Measurements from ENCODE around the gene IL13RA1. TPM values are rescaled to one million over a fixed set of nuclear protein-coding genes. Genes with fewer than 3 reads are reported as not detected.

Gene IL13RA1
- total and polyA plus RNA-seq, 8 donors: 9.2 to 46.8 (median 19.2) TPM

- Histone ChIP-seq H3K27me3 (no peaks in the 10 kb centered on the region), H3K9me3 (no peaks in the 10 kb centered on the region), H3K4me3 (no peak overlapping the region), H3K27ac (no peak overlapping the region), H3K36me3 (no peaks in the 10 kb centered on the region), H3K4me1 (no peaks in the 10 kb centered on the region)
- no peak for DNase-seq
- no peak for TF ChIP-seq CTCF (IDR thresholded peaks at IDR 0.05)
- intact Hi-C loops (cut with DNase I): no loop called here
- ATAC-seq: no peak
- 75 to 95% methylated on average over 9 of the region's 9 CpGs for whole genome bisulfite sequencing, 2 donors
- FAIRE-seq: no peak
Measured at GRCh38 chrX:118751950-118752783, 24.8 kb downstream of the IL13RA1 start.

GRCh38 chrX:118755633-118756032 is 28.2 kb downstream of the IL13RA1 start:
- WGBS, 2 donors: 62 to 81% methylated on average over 4 of the region's 4 CpGs
- H3K27ac ChIP-seq: no peak overlapping the region

GRCh38 chrX:118756101-118756500 is 28.7 kb downstream of the IL13RA1 start:
- no peak for TF ChIP-seq CTCF (IDR thresholded peaks at IDR 0.05)
- no peaks in the 10 kb centered on the region for H3K36me3 ChIP-seq
- no peak for FAIRE-seq
- no peak for DNase-seq
- 71 to 89% methylated on average over 2 of the region's 2 CpGs for whole genome bisulfite sequencing, 2 donors
- ATAC-seq: peak in 1 of 4 donors; percentile 42
- H3K4me3 ChIP-seq: no peak overlapping the region
- no peak overlapping the region for H3K27ac ChIP-seq
- no peaks in the 10 kb centered on the region for H3K27me3 ChIP-seq
- intact Hi-C loops (cut with DNase I): no loop called here
- H3K4me1 ChIP-seq: no peaks in the 10 kb centered on the region
- H3K9me3 ChIP-seq: no peaks in the 10 kb centered on the region

More at GRCh38 chrX:118755633-118756032, 28.2 kb downstream of the IL13RA1 start:
- DNase-seq (no peak), FAIRE-seq (no peak), ATAC-seq (no peak)
- no peak overlapping the region for H3K4me3 ChIP-seq
- H3K27me3 ChIP-seq: no peaks in the 10 kb centered on the region
- intact Hi-C loops (cut with DNase I): no loop called here
- no peak for TF ChIP-seq CTCF (IDR thresholded peaks at IDR 0.05)
- H3K9me3 ChIP-seq: no peaks in the 10 kb centered on the region
- H3K4me1 ChIP-seq: no peaks in the 10 kb centered on the region
- H3K36me3 ChIP-seq: no peaks in the 10 kb centered on the region

GRCh38 chrX:118758511-118758910 is 31.1 kb downstream of the IL13RA1 start:
- Histone ChIP-seq H3K4me3 (no peak overlapping the region), H3K36me3 (no peaks in the 10 kb centered on the region), H3K27me3 (no peaks in the 10 kb centered on the region), H3K9me3 (no peaks in the 10 kb centered on the region), H3K4me1 (no peaks in the 10 kb centered on the region), H3K27ac (no peak overlapping the region)
- FAIRE-seq (no peak), ATAC-seq (no peak), DNase-seq (no peak)
- 68 to 85% methylated on average over 2 of the region's 2 CpGs for WGBS, 2 donors
- TF ChIP-seq CTCF (IDR thresholded peaks at IDR 0.05): no peak
- intact Hi-C loops (cut with DNase I): no loop called here

GRCh38 chrX:118760025-118760424 is 32.6 kb downstream of the IL13RA1 start:
- DNase-seq: no peak
- Histone ChIP-seq H3K4me1 (no peaks in the 10 kb centered on the region), H3K27me3 (no peaks in the 10 kb centered on the region), H3K27ac (no peak overlapping the region), H3K4me3 (no peak overlapping the region), H3K9me3 (no peaks in the 10 kb centered on the region), H3K36me3 (no peaks in the 10 kb centered on the region)
- TF ChIP-seq CTCF (IDR thresholded peaks at IDR 0.05): no peak
- FAIRE-seq: no peak
- WGBS, 2 donors: 56 to 82% methylated on average over 3 of the region's 3 CpGs
- intact Hi-C loops (cut with DNase I): no loop called here
- no peak for ATAC-seq
